Peyer's patch (tissue), 4 donors: ENCODE measurements around the gene ZNF57.

Experiments used
- CTCF ChIP-seq, 6 experiments: fragments of 450-650 bp in 4 of 6; fragments of 200-600 bp in 2 of 6; sonication (generic) in 1 of 6; IDR thresholded peaks; one replicate each; pipeline ENCODE4 v1.5.1; 2017 to 2019; ENCODE audit warnings: antibody characterized with exemption in 6 of 6, mild to moderate bottlenecking in 3 of 6, moderate library complexity in 1 of 6
- POLR2A ChIP-seq, 2 donors: fragments of 450-650 bp; IDR thresholded peaks; one replicate each; pipeline ENCODE4 v1.5.1; 2017; ENCODE audit warnings: antibody characterized with exemption in 2 of 2, mild to moderate bottlenecking in 2 of 2, moderate library complexity in 2 of 2

- no peak for TF ChIP-seq CTCF (IDR thresholded peaks at IDR 0.05)
- TF ChIP-seq POLR2A (IDR thresholded peaks at IDR 0.05), result no peak
Measured at GRCh38 chr19:2942928-2943640, 42.4 kb downstream of the ZNF57 start.
